DND-41 (cell line): ENCODE data around the gene ADGRG6.

ENCODE experiments used
- ATAC-seq: fragments of 200-7000 bp; cut with Tn5 transposase; 3 replicates; pipeline ENCODE4 v1.9.1; 2021; ENCODE audit warnings: low read depth; ENCODE audit not compliant: insufficient read depth
- DNase-seq: peaks from one replicate; pipeline ENCODE4 v3.0.0-alpha.2; 2020
- H2AFZ ChIP-seq: 2 replicates; pipeline ENCODE4 v1.6.0; 2012; ENCODE audit warnings: low read depth, low read length
- H3K27ac ChIP-seq: 2 replicates; pipeline ENCODE4 v1.5.1; 2012; ENCODE audit warnings: low read length, inconsistent platforms
- H3K27me3 ChIP-seq: fragments of 200-600 bp; sonication (generic); 2 replicates; pipeline ENCODE4 v1.6.0; 2012; ENCODE audit warnings: low read length, mild to moderate bottlenecking, inconsistent platforms; ENCODE audit not compliant: insufficient read depth, poor library complexity
- H3K36me3 ChIP-seq: 2 replicates; pipeline ENCODE4 v1.5.1; 2012; ENCODE audit warnings: low read length, inconsistent platforms; ENCODE audit not compliant: insufficient read depth
- H3K4me1 ChIP-seq: 2 replicates; pipeline ENCODE4 v1.5.1; 2012; ENCODE audit warnings: mild to moderate bottlenecking, low read length; ENCODE audit not compliant: insufficient read depth
- H3K4me2 ChIP-seq: 2 replicates; pipeline ENCODE4 v1.6.0; 2012; ENCODE audit warnings: mild to moderate bottlenecking, moderate library complexity, low read length, inconsistent platforms; ENCODE audit not compliant: insufficient read depth
- H3K4me3 ChIP-seq, 2 experiments: fragments of 200-600 bp in 1 of 2; shearing (Covaris generic) in 1 of 2; 2 replicates each; pipeline ENCODE4 v1.5.1; 2012 to 2016; ENCODE audit warnings: inconsistent platforms in 2 of 2, low read length in 2 of 2, mild to moderate bottlenecking in 2 of 2, low read depth in 1 of 2, moderate library complexity in 1 of 2
- H3K79me2 ChIP-seq: 2 replicates; pipeline ENCODE4 v1.6.0; 2012; ENCODE audit warnings: low read length, inconsistent platforms; ENCODE audit not compliant: insufficient read depth
- H3K9ac ChIP-seq: 2 replicates; pipeline ENCODE4 v1.6.0; 2012; ENCODE audit warnings: low read depth, mild to moderate bottlenecking, inconsistent platforms, low read length, moderate library complexity
- H3K9me3 ChIP-seq: 2 replicates; pipeline ENCODE4 v1.5.1; 2012; ENCODE audit warnings: low read length, moderate library complexity, mild to moderate bottlenecking, inconsistent platforms; ENCODE audit not compliant: insufficient read depth, severe bottlenecking
- H4K20me1 ChIP-seq: 2 replicates; pipeline ENCODE4 v1.6.0; 2012; ENCODE audit warnings: low read length; ENCODE audit not compliant: insufficient read depth
- EZH2 ChIP-seq: IDR thresholded peaks from 3 replicates; pipeline ENCODE4 v1.6.1; 2012; ENCODE audit warnings: borderline replicate concordance, low read depth, mild to moderate bottlenecking, moderate library complexity, low read length, inconsistent platforms; ENCODE audit not compliant: severe bottlenecking
- TF ChIP-seq, protein P1 (sequence below): IDR thresholded peaks from 2 replicates; pipeline ENCODE4 v1.5.1; 2012; ENCODE audit warnings: borderline replicate concordance, low read length, moderate library complexity, mild to moderate bottlenecking; ENCODE audit not compliant: poor library complexity, severe bottlenecking; ENCODE audit errors: extremely low read depth

The ADGRG6 gene

DNA sequence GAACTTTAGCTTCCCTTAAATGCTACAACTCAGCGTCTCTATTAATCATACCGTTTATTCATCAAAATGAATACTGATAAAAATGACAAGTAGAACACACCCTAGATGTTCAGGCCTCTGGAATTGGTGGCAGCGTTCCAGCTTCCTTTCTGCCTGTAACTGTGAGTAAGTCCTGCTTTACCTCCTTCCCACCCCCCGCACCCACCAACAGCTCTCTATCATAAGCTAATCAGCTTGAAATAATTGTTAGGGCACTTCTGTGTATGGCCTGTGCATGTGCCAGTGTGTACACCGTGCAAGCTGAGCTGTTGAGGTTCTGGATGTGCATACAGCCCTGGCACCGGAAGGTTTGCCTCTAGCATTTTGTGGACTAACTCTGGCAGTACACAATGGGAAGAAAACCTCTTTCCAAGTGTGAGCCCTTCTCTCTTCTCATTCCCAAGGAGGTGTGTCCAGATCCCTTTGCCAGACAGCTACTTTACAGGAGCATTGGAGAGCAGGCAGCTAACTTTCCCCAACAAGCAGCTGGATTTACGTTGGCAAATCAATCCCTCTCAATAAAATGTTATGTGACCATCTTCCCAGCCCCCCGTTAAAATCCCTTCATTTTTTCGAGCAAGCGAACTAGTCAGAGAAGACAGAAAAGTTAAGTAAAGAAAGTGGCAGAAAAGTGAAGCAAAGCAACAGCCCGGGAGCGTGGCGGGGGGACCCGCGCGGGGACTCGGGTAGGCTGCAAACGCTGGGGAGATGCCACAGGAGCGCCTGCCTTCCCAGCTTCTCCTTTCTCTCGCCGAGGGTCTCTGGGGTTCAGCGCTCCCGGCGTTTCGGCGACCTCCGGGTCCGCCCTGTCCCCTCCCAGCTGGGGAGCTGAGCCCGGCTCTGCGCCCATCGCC lies 803 bp upstream of the ADGRG6 start:
- ATAC-seq = no peak

DNA sequence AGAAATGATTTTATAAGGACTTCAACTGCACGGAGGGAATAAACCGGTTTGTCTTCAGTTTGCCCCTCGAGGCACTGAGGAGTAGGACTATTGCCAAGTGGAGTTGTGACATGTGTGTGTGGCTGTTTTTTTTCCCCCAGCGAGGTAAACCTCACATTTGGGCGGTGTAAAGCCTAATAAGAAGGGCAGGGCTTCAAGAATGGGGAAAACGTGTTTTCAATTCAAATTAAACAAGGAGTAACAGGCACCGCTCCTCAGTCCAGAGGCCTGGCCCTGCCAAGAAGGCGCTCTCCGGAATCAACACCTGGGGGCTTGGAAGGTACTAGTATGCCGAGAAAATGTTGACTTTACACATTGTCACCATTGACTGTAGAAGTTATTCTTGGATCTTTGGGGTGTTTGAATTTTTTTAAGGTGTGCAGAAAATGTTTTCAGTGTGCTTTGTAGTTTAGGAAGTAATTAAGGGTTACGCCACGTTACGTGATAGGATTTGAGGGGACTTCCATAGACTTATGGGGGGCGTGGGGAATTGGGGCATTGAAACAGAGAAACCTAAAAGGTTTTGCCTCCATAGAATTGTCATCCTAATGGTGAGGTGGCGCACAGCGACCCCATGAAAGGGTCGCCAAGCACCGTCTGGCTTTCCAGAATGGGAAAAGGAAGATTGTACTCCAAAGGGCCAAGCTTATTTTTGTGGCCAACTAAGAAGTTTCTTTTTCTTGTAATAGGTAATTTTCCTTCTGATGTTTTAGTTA lies 791 bp downstream of the ADGRG6 start:
- DNase-seq (no peak), ATAC-seq (no peak)
- no peak overlapping the region for H3K4me2 ChIP-seq
- H3K9me3 ChIP-seq = no peaks in the 10 kb centered on the region
- no peak overlapping the region for H3K4me3 ChIP-seq
- H3K4me1 ChIP-seq = no peaks in the 10 kb centered on the region
- H3K36me3 ChIP-seq = no peaks in the 10 kb centered on the region
- H3K27me3 ChIP-seq = no peaks in the 10 kb centered on the region
- H3K27ac ChIP-seq = no peak overlapping the region
- H3K9ac ChIP-seq = no peak overlapping the region
- H2AFZ ChIP-seq = no peak overlapping the region
- no peak for TF ChIP-seq EZH2
- TF ChIP-seq, protein P1, sequence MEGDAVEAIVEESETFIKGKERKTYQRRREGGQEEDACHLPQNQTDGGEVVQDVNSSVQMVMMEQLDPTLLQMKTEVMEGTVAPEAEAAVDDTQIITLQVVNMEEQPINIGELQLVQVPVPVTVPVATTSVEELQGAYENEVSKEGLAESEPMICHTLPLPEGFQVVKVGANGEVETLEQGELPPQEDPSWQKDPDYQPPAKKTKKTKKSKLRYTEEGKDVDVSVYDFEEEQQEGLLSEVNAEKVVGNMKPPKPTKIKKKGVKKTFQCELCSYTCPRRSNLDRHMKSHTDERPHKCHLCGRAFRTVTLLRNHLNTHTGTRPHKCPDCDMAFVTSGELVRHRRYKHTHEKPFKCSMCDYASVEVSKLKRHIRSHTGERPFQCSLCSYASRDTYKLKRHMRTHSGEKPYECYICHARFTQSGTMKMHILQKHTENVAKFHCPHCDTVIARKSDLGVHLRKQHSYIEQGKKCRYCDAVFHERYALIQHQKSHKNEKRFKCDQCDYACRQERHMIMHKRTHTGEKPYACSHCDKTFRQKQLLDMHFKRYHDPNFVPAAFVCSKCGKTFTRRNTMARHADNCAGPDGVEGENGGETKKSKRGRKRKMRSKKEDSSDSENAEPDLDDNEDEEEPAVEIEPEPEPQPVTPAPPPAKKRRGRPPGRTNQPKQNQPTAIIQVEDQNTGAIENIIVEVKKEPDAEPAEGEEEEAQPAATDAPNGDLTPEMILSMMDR = no peak
- no peaks in the 10 kb centered on the region for H4K20me1 ChIP-seq
- no peaks in the 10 kb centered on the region for H3K79me2 ChIP-seq

More for the DNA sequence above, 803 bp upstream of the ADGRG6 start:
- Histone ChIP-seq H3K4me2 (no peak overlapping the region), H3K4me1 (no peaks in the 10 kb centered on the region), H3K27me3 (no peaks in the 10 kb centered on the region), H3K79me2 (no peaks in the 10 kb centered on the region), H3K9me3 (no peaks in the 10 kb centered on the region), H2AFZ (no peak overlapping the region), H4K20me1 (no peaks in the 10 kb centered on the region), H3K27ac (no peak overlapping the region), H3K9ac (no peak overlapping the region), H3K36me3 (no peaks in the 10 kb centered on the region), H3K4me3 (no peak overlapping the region)
- no peak for DNase-seq
- TF ChIP-seq, protein P1 = no peak
- no peak for TF ChIP-seq EZH2

DNA sequence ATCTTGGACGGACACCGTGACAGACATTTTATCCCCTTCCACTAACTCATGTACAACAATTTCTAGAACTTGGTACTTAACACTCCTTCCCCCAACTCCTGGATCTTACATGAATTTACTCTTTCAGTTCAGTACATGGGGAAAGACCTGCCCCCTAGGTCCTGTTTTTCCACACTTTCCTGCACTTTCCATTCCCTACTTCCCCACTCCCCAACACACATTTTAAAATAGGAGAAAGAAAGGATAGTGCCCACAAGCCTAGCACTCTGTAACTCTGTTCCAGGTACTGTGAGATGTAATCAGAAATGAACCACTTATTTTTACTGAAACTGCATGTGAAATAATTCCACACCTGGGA lies 1.3 kb downstream of the ADGRG6 start:
- H3K36me3 ChIP-seq = no peaks in the 10 kb centered on the region
- DNase-seq (no peak), ATAC-seq (no peak)
- H3K4me1 ChIP-seq = no peaks in the 10 kb centered on the region
- no peak overlapping the region for H3K27ac ChIP-seq
- no peaks in the 10 kb centered on the region for H3K9me3 ChIP-seq
- no peaks in the 10 kb centered on the region for H3K27me3 ChIP-seq
- H3K4me2 ChIP-seq = no peak overlapping the region
- no peak overlapping the region for H2AFZ ChIP-seq
- H3K4me3 ChIP-seq = no peak overlapping the region
- no peak overlapping the region for H3K9ac ChIP-seq
- no peaks in the 10 kb centered on the region for H3K79me2 ChIP-seq
- no peaks in the 10 kb centered on the region for H4K20me1 ChIP-seq
- TF ChIP-seq, protein P1 = no peak
- no peak for TF ChIP-seq EZH2
